Neural crest cell (in vitro differentiated cells): ENCODE measurements around the gene ANO4. TPM values are rescaled to one million over a fixed set of nuclear protein-coding genes. Genes with fewer than 3 reads are reported as not detected.

Experiments
- DNase-seq: peaks from one replicate; pipeline ENCODE4 v3.0.0; 2021; ENCODE audit warnings: low read depth, mixed read lengths, low spot score
- H3K27ac Mint-ChIP-seq: one replicate; pipeline ENCODE4 v1.8.0; 2021; ENCODE audit warnings: mild to moderate bottlenecking, mixed read lengths; ENCODE audit not compliant: unreplicated experiment
- H3K27me3 Mint-ChIP-seq: 2 replicates; pipeline ENCODE4 v1.8.0; 2021; ENCODE audit warnings: low read depth, mild to moderate bottlenecking, mixed read lengths
- H3K36me3 Mint-ChIP-seq: 2 replicates; pipeline ENCODE4 v1.8.0; 2021; ENCODE audit warnings: low read depth, mild to moderate bottlenecking, mixed read lengths
- H3K4me1 Mint-ChIP-seq: 2 replicates; pipeline ENCODE4 v1.8.0; 2021; ENCODE audit warnings: mixed read lengths
- H3K4me3 Mint-ChIP-seq: one replicate; pipeline ENCODE4 v1.8.0; 2021; ENCODE audit warnings: mild to moderate bottlenecking, mixed read lengths
- H3K9me3 Mint-ChIP-seq: 2 replicates; pipeline ENCODE4 v1.8.0; 2021; ENCODE audit warnings: mixed read lengths
- total RNA-seq: library from RNA; stranded (reverse); gene quantifications from 2 replicates; pipeline ENCODE4 v1.2.1, GENCODE V29; 2021
- TF ChIP-seq, protein P1 (sequence below): fragments of 200-600 bp; sonication (generic); conservative IDR thresholded peaks from 2 replicates; pipeline ENCODE4 v1.5.0; 2021; ENCODE audit warnings: antibody characterized with exemption, mild to moderate bottlenecking

The ANO4 gene
- total RNA-seq, 1 donor from 2014 or later, result 0.61 TPM

DNA sequence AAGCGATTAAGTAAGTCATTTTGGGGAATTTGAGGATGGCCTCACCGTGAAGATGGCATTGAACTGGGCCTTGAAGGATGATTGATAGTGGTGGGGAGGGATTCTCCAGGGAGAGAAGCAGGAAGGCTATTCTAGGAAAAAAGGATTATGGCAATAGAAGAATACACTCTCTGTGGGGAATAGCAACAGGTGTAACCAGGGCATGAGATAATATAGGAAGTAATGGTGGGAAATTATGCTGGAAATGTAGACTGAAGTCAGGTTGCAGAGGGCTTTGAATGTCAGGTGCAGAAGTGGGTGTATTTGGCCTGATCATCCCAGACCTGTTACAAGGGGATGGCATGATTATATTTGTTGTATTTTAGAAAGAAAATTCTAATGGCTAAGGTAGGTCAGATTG is 4.6 kb upstream of the ANO4 start:
- Mint-ChIP-seq H3K27me3 (peaks cover 9% of the 10 kb centered on the region), H3K4me1 (peaks cover 10% of the 10 kb centered on the region), H3K4me3 (no peak overlapping the region), H3K9me3 (no peaks in the 10 kb centered on the region), H3K36me3 (no peaks in the 10 kb centered on the region), H3K27ac (no peak overlapping the region)
- no peak for DNase-seq
- TF ChIP-seq, protein P1, sequence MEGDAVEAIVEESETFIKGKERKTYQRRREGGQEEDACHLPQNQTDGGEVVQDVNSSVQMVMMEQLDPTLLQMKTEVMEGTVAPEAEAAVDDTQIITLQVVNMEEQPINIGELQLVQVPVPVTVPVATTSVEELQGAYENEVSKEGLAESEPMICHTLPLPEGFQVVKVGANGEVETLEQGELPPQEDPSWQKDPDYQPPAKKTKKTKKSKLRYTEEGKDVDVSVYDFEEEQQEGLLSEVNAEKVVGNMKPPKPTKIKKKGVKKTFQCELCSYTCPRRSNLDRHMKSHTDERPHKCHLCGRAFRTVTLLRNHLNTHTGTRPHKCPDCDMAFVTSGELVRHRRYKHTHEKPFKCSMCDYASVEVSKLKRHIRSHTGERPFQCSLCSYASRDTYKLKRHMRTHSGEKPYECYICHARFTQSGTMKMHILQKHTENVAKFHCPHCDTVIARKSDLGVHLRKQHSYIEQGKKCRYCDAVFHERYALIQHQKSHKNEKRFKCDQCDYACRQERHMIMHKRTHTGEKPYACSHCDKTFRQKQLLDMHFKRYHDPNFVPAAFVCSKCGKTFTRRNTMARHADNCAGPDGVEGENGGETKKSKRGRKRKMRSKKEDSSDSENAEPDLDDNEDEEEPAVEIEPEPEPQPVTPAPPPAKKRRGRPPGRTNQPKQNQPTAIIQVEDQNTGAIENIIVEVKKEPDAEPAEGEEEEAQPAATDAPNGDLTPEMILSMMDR, result no peak

DNA sequence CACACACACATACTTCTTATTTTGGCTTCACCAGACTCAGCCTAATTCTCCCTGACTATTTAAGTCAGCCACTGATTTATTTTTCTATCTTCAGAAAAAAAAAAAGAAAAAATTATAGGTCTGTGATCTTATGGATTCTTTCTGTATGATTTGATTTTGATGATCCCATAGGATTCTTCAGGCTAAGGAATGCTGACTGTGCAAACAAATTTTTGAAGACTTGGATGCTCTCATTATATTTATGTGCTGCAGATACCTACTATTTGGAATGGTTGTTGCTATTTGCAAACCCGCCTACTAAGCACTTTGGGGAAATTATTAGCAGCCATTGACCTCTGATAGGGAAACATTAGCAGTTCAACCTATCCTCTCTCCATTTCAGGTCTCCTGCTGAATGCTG is 4.0 kb upstream of the ANO4 start:
- peaks cover 12% of the 10 kb centered on the region for H3K27me3 Mint-ChIP-seq

DNA sequence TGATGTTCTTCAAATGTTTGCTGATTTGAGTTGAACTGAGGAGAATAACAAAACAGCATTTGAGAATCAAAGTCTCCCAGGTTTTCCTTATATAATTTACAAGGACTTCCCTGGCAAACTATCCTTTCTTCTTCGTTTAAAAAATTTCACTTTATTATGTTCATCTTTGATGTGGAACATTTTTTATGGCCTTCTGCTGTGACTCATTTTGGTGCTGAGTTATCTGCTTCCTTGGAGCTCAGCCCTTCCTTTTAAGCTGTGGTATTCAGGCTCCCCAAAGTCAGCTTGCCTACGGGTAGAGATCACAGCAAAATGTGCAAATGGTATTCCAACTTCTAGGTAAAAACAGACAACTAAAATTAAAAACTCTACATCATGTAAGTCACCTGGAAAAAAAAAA is 1.4 kb upstream of the ANO4 start:
- Mint-ChIP-seq H3K4me3 (no peak overlapping the region), H3K36me3 (no peaks in the 10 kb centered on the region), H3K4me1 (peaks cover 18% of the 10 kb centered on the region), H3K9me3 (no peaks in the 10 kb centered on the region), H3K27me3 (peaks cover 14% of the 10 kb centered on the region), H3K27ac (no peak overlapping the region)
- no peak for DNase-seq
- TF ChIP-seq, protein P1, result no peak

More for the DNA sequence above, 4.0 kb upstream of the ANO4 start:
- H3K27ac Mint-ChIP-seq, result no peak overlapping the region
- DNase-seq, result no peak
- TF ChIP-seq, protein P1, result no peak
- no peaks in the 10 kb centered on the region for H3K36me3 Mint-ChIP-seq
- H3K4me1 Mint-ChIP-seq, result peaks cover 16% of the 10 kb centered on the region
- no peaks in the 10 kb centered on the region for H3K9me3 Mint-ChIP-seq
- no peak overlapping the region for H3K4me3 Mint-ChIP-seq

DNA sequence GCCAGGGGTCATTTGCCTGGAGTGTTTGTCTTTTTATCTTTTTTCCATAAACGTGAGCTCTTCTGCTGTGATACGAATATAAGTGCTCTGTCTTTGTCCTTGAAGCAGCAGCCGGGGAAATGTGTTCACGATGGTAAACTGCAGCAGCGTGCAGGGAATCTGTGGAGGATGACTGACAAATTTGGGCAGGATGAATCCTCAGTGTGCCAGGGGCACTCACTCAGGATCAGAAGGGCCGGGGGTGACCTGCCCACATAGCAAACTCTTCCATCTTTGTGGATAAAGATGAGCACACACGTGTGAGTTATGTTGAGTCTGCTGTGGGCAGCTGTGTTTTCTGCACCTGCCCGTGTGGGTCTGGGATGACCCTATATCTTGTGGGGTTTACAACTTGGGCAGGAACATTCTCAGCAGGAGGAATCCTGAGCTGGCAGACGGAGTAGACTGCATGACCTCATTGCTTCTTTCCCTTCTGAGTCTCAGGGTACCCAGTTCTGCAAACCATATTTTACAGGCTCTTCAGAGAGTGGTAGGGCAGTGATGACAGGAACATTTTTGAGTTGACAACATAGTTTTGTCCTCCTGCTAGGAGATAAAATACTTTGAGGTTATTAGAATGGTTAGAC is 711 bp downstream of the ANO4 start:
- peak overlapping the region; percentile 80 for H3K4me3 Mint-ChIP-seq
- H3K36me3 Mint-ChIP-seq, result no peaks in the 10 kb centered on the region
- H3K4me1 Mint-ChIP-seq, result peaks cover 18% of the 10 kb centered on the region
- H3K9me3 Mint-ChIP-seq, result no peaks in the 10 kb centered on the region
- peaks cover 14% of the 10 kb centered on the region for H3K27me3 Mint-ChIP-seq
- TF ChIP-seq, protein P1, result no peak
- no peak for DNase-seq
- H3K27ac Mint-ChIP-seq, result peak overlapping the region; percentile 63

DNA sequence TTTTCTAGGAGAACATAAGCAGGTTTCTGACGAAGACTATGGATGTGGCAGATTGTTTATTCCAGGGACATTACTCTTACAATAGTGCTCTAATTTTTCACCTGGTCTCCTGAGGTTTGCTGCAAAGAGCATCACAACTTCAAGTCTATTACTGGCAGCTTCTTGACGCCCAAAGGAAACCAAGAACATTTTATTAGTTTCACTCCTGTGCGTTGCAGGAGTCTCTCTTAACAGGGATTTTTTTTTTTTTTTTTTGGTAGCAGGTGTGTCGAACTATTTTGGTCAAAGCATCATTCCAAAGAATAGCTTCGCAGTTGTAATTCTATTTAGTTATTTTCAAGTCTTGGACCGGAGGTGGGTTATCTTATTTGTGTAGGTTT is 1.2 kb downstream of the ANO4 start:
- H3K9me3 Mint-ChIP-seq, result no peaks in the 10 kb centered on the region
- no peaks in the 10 kb centered on the region for H3K36me3 Mint-ChIP-seq
- TF ChIP-seq, protein P1, result no peak
- no peak for DNase-seq
- peaks cover 15% of the 10 kb centered on the region for H3K27me3 Mint-ChIP-seq
- H3K27ac Mint-ChIP-seq, result no peak overlapping the region
- H3K4me1 Mint-ChIP-seq, result peaks cover 18% of the 10 kb centered on the region
- H3K4me3 Mint-ChIP-seq, result peak overlapping the region; percentile 24
